Measurements from ENCODE around the gene CPEB4. TPM values are rescaled to one million over a fixed set of nuclear protein-coding genes. Genes with fewer than 3 reads are reported as not detected.

CPEB4 gene
- total and polyA plus RNA-seq, 7 donors = 6.0 to 66.2 (median 27.8) TPM

DNA sequence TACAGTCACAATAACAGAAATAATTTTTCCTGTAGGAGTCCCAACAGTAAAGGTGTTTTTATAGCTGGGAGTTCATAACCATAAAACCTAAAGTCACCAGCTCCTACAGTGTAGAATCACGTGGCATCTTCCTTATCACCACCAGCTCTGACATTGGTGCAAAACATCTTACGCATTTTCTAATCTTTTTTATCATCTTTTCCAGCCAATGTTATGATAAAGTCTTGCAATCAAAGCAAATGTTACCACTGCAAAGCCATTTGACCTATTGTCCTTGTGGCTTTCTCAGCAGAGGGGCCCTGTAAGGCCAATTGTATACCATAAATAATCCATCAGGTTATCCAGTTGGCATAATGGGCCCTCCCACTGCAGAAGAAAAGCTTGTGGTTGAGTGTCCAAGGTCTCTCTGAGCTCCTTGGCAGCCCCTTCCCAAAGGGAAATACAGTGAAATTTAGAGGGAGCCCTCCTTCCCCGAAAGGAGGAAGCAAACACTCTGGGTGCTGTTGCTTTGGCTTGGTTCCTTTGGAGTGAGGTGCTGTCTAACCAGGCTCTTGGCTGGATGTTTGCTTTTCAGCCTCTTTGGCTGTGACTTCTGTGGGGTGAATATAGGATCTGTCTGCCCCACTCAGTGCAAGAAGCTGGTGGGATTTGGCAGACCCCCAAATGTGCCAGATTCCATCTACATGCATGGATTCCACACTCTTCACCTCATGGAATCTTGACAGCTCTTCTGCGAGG, 29.3 kb upstream of the CPEB4 start:
- Histone ChIP-seq H3K4me1 (peaks cover 0 to 16% (median 10%) of the 10 kb centered on the region in 4 donors), H3K36me3 (no peaks in the 10 kb centered on the region), H3K9me3 (no peaks in the 10 kb centered on the region), H3K4me3 (no peak overlapping the region), H3K27ac (no peak overlapping the region), H3K27me3 (no peaks in the 10 kb centered on the region)
- WGBS, 2 donors = 41 to 60% methylated on average over 4 of the region's 4 CpGs
- DNase-seq = no peak
- intact Hi-C loops (cut with DNase I) = no loop called here
- TF ChIP-seq POLR2AphosphoS5 (IDR thresholded peaks at IDR 0.05) (no peak), EP300 (IDR thresholded peaks at IDR 0.05) (no peak), POLR2A (IDR thresholded peaks at IDR 0.05) (no peak)
- TF ChIP-seq, protein P1, sequence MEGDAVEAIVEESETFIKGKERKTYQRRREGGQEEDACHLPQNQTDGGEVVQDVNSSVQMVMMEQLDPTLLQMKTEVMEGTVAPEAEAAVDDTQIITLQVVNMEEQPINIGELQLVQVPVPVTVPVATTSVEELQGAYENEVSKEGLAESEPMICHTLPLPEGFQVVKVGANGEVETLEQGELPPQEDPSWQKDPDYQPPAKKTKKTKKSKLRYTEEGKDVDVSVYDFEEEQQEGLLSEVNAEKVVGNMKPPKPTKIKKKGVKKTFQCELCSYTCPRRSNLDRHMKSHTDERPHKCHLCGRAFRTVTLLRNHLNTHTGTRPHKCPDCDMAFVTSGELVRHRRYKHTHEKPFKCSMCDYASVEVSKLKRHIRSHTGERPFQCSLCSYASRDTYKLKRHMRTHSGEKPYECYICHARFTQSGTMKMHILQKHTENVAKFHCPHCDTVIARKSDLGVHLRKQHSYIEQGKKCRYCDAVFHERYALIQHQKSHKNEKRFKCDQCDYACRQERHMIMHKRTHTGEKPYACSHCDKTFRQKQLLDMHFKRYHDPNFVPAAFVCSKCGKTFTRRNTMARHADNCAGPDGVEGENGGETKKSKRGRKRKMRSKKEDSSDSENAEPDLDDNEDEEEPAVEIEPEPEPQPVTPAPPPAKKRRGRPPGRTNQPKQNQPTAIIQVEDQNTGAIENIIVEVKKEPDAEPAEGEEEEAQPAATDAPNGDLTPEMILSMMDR (IDR thresholded peaks at IDR 0.05) = no peak

DNA sequence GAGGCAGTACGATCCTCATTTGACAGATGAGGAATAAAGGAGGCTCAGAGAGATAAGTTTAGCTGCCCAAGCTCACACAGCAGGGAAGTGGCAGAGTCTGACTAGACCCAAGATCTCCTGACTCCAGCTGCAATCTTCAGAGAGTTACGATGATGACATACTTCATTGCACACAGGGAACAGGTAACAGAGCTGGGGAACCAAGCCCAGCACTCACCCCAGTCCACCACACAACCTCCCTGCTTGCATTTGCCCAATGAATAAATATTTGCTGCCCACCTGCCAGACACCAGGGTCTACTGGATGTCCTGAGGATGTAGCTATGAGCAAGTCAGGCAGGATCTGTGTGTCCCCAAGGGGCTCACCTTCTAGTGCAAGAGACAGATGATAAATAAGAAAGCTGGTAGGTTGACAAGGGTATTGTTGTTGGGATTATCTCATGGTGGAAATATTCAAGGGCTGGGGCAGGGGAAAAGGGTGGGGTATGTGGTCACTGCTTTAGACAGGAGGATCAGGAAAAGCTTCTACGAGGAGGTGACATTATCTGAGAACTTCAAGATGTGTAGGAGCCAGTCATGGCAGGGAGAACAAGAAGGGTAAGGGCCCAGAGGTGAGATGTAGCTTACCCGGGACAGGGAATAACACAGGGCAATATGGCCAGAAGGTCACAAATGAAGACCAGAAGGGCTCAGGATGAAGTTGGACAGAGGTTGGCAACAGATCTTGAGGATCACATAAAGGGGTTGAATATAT, 28.6 kb upstream of the CPEB4 start:
- Histone ChIP-seq H3K27me3 (no peaks in the 10 kb centered on the region), H3K9me3 (no peaks in the 10 kb centered on the region), H3K36me3 (no peaks in the 10 kb centered on the region), H3K27ac (no peak overlapping the region), H3K4me3 (no peak overlapping the region), H3K4me1 (peaks cover 0 to 16% (median 10%) of the 10 kb centered on the region in 4 donors)
- intact Hi-C loops (cut with DNase I) = no loop called here
- 87 to 91% methylated on average over 4 of the region's 4 CpGs for WGBS, 2 donors
- no peak for DNase-seq
- TF ChIP-seq POLR2AphosphoS5 (IDR thresholded peaks at IDR 0.05) = no peak
- TF ChIP-seq, protein P1 (IDR thresholded peaks at IDR 0.05) = no peak
- TF ChIP-seq POLR2A (IDR thresholded peaks at IDR 0.05) = no peak
- TF ChIP-seq EP300 (IDR thresholded peaks at IDR 0.05) = no peak

DNA sequence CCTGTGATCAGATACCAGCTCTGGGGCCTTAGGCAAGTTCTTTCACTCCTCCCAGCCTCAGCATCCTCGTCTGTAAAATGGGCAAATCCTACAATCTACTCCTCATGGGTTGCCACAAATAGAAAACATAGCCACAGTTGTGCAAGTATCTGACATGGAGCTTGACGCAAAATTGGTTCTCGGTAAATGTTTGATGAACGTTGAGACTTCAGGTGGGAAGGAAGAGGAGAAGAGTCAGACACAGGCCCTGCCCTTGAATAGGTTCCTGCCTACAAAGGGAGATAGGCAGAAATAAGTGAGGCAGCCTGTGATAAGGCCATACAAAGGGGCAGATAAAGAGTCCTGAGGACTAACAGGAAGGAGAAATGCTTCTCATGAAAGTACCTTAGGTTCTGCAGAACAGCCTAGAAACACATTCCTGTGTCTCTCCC, 26.1 kb upstream of the CPEB4 start:
- WGBS, 2 donors = 92 to 95% methylated on average over 4 of the region's 4 CpGs
- intact Hi-C loops (cut with DNase I) = no loop called here
- TF ChIP-seq, protein P1 (IDR thresholded peaks at IDR 0.05) = no peak
- no peak for TF ChIP-seq EP300 (IDR thresholded peaks at IDR 0.05)
- TF ChIP-seq POLR2AphosphoS5 (IDR thresholded peaks at IDR 0.05) = no peak
- TF ChIP-seq POLR2A (IDR thresholded peaks at IDR 0.05) = no peak
- Histone ChIP-seq H3K27ac (no peak overlapping the region), H3K4me1 (peaks cover 0 to 16% (median 10%) of the 10 kb centered on the region in 4 donors), H3K4me3 (no peak overlapping the region), H3K36me3 (no peaks in the 10 kb centered on the region), H3K9me3 (no peaks in the 10 kb centered on the region), H3K27me3 (no peaks in the 10 kb centered on the region)
- DNase-seq = no peak

GRCh38 chr5:173863359-173863758, 24.8 kb upstream of the CPEB4 start:
- WGBS, 2 donors = 79 to 86% methylated on average over 3 of the region's 3 CpGs

More at GRCh38 chr5:173863359-173863758, 24.8 kb upstream of the CPEB4 start:
- Histone ChIP-seq H3K27me3 (no peaks in the 10 kb centered on the region), H3K36me3 (no peaks in the 10 kb centered on the region), H3K9me3 (no peaks in the 10 kb centered on the region), H3K27ac (no peak overlapping the region), H3K4me3 (no peak overlapping the region), H3K4me1 (peaks cover 0 to 10% (median 7%) of the 10 kb centered on the region in 4 donors)
- TF ChIP-seq POLR2AphosphoS5 (IDR thresholded peaks at IDR 0.05) = no peak
- TF ChIP-seq, protein P1 (IDR thresholded peaks at IDR 0.05) = no peak
- intact Hi-C loops (cut with DNase I) = no loop called here
- no peak for DNase-seq
